Ovary (tissue), 3 donors: Measurements from ENCODE around the gene GLI3.

Experiments
- EP300 ChIP-seq: sonication (generic); formaldehyde crosslinking; IDR thresholded peaks from one replicate; pipeline ENCODE4 v1.6.1; 2017; ENCODE audit warnings: antibody characterized with exemption
- POLR2A ChIP-seq: fragments of 450-650 bp; IDR thresholded peaks from one replicate; pipeline ENCODE4 v1.6.1; 2017; ENCODE audit warnings: antibody characterized with exemption, mild to moderate bottlenecking, moderate library complexity
- TF ChIP-seq, protein P1 (sequence below), 3 donors: fragments of 450-650 bp in 2 of 3; fragments of 200-600 bp in 1 of 3; IDR thresholded peaks; one replicate each; pipeline versions ENCODE4 v1.5.1 to v1.8.0; 2016 to 2022; ENCODE audit warnings: antibody characterized with exemption in 3 of 3, mild to moderate bottlenecking in 1 of 3
- donor health status: DM: no; HTN: no; CAD: no.

DNA sequence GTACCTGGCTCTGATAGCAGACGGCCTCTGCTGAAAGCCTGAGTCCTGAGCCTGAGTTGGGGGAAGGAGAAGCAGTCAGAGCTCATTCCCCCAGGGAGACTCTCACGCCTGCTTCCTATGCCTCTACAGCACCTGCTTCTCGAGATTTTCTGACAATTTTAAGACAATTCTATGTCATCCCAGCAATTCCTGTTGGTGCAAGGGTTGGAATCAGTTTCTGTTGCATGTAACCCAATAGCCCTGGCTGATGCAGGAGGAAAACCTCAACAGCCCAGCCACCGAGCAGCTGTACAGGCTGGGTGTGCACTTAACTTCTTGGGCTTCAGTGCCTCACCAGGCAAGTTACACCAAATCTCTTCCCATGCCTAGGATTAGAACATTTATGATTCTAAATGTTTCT, 134.7 kb downstream of the GLI3 start:
- TF ChIP-seq, protein P1, sequence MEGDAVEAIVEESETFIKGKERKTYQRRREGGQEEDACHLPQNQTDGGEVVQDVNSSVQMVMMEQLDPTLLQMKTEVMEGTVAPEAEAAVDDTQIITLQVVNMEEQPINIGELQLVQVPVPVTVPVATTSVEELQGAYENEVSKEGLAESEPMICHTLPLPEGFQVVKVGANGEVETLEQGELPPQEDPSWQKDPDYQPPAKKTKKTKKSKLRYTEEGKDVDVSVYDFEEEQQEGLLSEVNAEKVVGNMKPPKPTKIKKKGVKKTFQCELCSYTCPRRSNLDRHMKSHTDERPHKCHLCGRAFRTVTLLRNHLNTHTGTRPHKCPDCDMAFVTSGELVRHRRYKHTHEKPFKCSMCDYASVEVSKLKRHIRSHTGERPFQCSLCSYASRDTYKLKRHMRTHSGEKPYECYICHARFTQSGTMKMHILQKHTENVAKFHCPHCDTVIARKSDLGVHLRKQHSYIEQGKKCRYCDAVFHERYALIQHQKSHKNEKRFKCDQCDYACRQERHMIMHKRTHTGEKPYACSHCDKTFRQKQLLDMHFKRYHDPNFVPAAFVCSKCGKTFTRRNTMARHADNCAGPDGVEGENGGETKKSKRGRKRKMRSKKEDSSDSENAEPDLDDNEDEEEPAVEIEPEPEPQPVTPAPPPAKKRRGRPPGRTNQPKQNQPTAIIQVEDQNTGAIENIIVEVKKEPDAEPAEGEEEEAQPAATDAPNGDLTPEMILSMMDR (IDR thresholded peaks at IDR 0.05) = no peak
- TF ChIP-seq EP300 = no peak
- no peak for TF ChIP-seq POLR2A
